HEK293 (cell line): ENCODE results near the gene GPR146.

Source experiments
- CTCF ChIA-PET: fragments of 350-600 bp; formaldehyde crosslinking; extraction: SDS; loops from one replicate; lab custom pipeline; 2021; ENCODE audit warnings: antibody characterized with exemption; lab: Yijun Ruan, JAX
- POLR2A ChIA-PET: fragments of 300-600 bp; formaldehyde crosslinking; extraction: SDS; loops from one replicate; lab custom pipeline; 2020; ENCODE audit warnings: antibody characterized with exemption, inconsistent platforms; lab: Yijun Ruan, JAX
- H3K27ac ChIP-seq: fragments of 200-500 bp; sonication (Bioruptor generic); 2 replicates; pipeline ENCODE4 v1.5.1; 2014; ENCODE audit warnings: low read depth, low read length, control low read depth, inconsistent platforms; ENCODE audit errors: extremely low read depth
- H3K36me3 ChIP-seq, 2 experiments: fragments of 200-500 bp in 1 of 2; sonication (Bioruptor generic) in 1 of 2; 1 replicate in 1 of 2; 2 replicates in 1 of 2; pipeline ENCODE4 v1.5.1; 2014 to 2017; ENCODE audit warnings: inconsistent platforms in 2 of 2, low read length in 2 of 2; ENCODE audit not compliant: control insufficient read depth in 2 of 2, insufficient read depth in 1 of 2
- H3K4me1 ChIP-seq: fragments of 200-500 bp; sonication (Bioruptor generic); 2 replicates; pipeline ENCODE4 v1.5.1; 2014; ENCODE audit warnings: mild to moderate bottlenecking, low read length, inconsistent platforms; ENCODE audit not compliant: control insufficient read depth, insufficient read depth
- H3K4me3 ChIP-seq: 2 replicates; pipeline ENCODE4 v1.5.1; 2011; ENCODE audit warnings: low read depth, mild to moderate bottlenecking, control low read depth, low read length, moderate library complexity
- H3K9me3 ChIP-seq: fragments of 200-500 bp; sonication (Bioruptor generic); 2 replicates; pipeline ENCODE4 v1.5.1; 2014; ENCODE audit warnings: low read depth, low read length, inconsistent platforms; ENCODE audit not compliant: control insufficient read depth, insufficient read depth
- BCL11B ChIP-seq: fragments of 450-650 bp; formaldehyde crosslinking; IDR thresholded peaks from 2 replicates; pipeline ENCODE4 v1.5.1; 2016; ENCODE audit warnings: low read depth, missing biosample characterization, missing genetic modification characterization
- HOXC10 ChIP-seq: sonication (generic); formaldehyde crosslinking; IDR thresholded peaks from 2 replicates; pipeline ENCODE4 v1.8.1; 2023; ENCODE audit warnings: mild to moderate bottlenecking, missing genetic modification reagents
- KLF16 ChIP-seq: fragments of 450-650 bp; formaldehyde crosslinking; IDR thresholded peaks from 2 replicates; pipeline ENCODE4 v1.5.1; 2017; ENCODE audit warnings: missing biosample characterization, missing genetic modification characterization
- MEIS1 ChIP-seq: sonication (generic); formaldehyde crosslinking; IDR thresholded peaks from 2 replicates; pipeline ENCODE4 v1.8.1; 2022; ENCODE audit warnings: missing genetic modification reagents, mild to moderate bottlenecking, borderline replicate concordance
- MZF1 ChIP-seq: fragments of 450-650 bp; formaldehyde crosslinking; IDR thresholded peaks from 2 replicates; pipeline ENCODE4 v1.5.1; 2017; ENCODE audit warnings: missing biosample characterization, missing genetic modification characterization, borderline replicate concordance
- PRDM1 ChIP-seq: fragments of 450-650 bp; formaldehyde crosslinking; IDR thresholded peaks from 2 replicates; pipeline ENCODE4; 2016; ENCODE audit warnings: missing biosample characterization, missing genetic modification characterization
- PRDM2 ChIP-seq: fragments of 450-650 bp; formaldehyde crosslinking; IDR thresholded peaks from 2 replicates; pipeline ENCODE4 v1.5.1; 2016; ENCODE audit warnings: missing biosample characterization, missing genetic modification characterization, borderline replicate concordance
- RBAK ChIP-seq: fragments of 450-650 bp; formaldehyde crosslinking; IDR thresholded peaks from 2 replicates; pipeline ENCODE4 v1.5.1; 2016; ENCODE audit warnings: missing biosample characterization, missing genetic modification characterization
- SCRT2 ChIP-seq: fragments of 450-650 bp; formaldehyde crosslinking; IDR thresholded peaks from 2 replicates; pipeline ENCODE4 v1.5.1; 2016; ENCODE audit warnings: missing biosample characterization, missing genetic modification characterization
- WT1 ChIP-seq: fragments of 450-650 bp; formaldehyde crosslinking; IDR thresholded peaks from 2 replicates; pipeline ENCODE4 v1.5.1; 2016; ENCODE audit warnings: missing biosample characterization, missing genetic modification characterization
- YY1 ChIP-seq: fragments of 450-650 bp; formaldehyde crosslinking; IDR thresholded peaks from 2 replicates; pipeline ENCODE4 v1.5.1; 2018; ENCODE audit warnings: missing biosample characterization, missing genetic modification characterization
- ZBTB10 ChIP-seq: fragments of 450-650 bp; formaldehyde crosslinking; IDR thresholded peaks from 2 replicates; pipeline ENCODE4 v1.5.1; 2016; ENCODE audit warnings: missing biosample characterization, missing genetic modification characterization
- ZBTB20 ChIP-seq: fragments of 450-650 bp; formaldehyde crosslinking; IDR thresholded peaks from 2 replicates; pipeline ENCODE4 v1.5.1; 2016; ENCODE audit warnings: missing biosample characterization, missing genetic modification characterization
- ZNF146 ChIP-seq: fragments of 450-650 bp; formaldehyde crosslinking; IDR thresholded peaks from 2 replicates; pipeline ENCODE4 v1.5.1; 2016; ENCODE audit warnings: missing biosample characterization, missing genetic modification characterization
- ZNF184 ChIP-seq: fragments of 450-650 bp; IDR thresholded peaks from 2 replicates; pipeline ENCODE4 v1.5.1; 2018; ENCODE audit warnings: missing biosample characterization, mild to moderate bottlenecking, missing genetic modification characterization
- ZNF266 ChIP-seq: fragments of 450-650 bp; formaldehyde crosslinking; IDR thresholded peaks from 2 replicates; pipeline ENCODE4 v1.5.1; 2016; ENCODE audit warnings: missing biosample characterization, missing genetic modification characterization, low read depth
- ZNF324 ChIP-seq: fragments of 450-650 bp; formaldehyde crosslinking; IDR thresholded peaks from 2 replicates; pipeline ENCODE4 v1.5.1; 2016; ENCODE audit warnings: missing biosample characterization, missing genetic modification characterization
- ZNF48 ChIP-seq: fragments of 450-650 bp; formaldehyde crosslinking; IDR thresholded peaks from 2 replicates; pipeline ENCODE4 v1.5.1; 2016; ENCODE audit warnings: missing biosample characterization, missing genetic modification characterization
- ZNF529 ChIP-seq: fragments of 450-650 bp; formaldehyde crosslinking; IDR thresholded peaks from 2 replicates; pipeline ENCODE4 v1.5.1; 2017; ENCODE audit warnings: missing genetic modification characterization, missing biosample characterization; ENCODE audit not compliant: insufficient replicate concordance
- ZNF560 ChIP-seq: fragments of 450-650 bp; formaldehyde crosslinking; IDR thresholded peaks from 2 replicates; pipeline ENCODE4 v1.5.1; 2017; ENCODE audit warnings: missing biosample characterization, missing genetic modification characterization, borderline replicate concordance
- ZNF596 ChIP-seq: fragments of 450-650 bp; IDR thresholded peaks from 2 replicates; pipeline ENCODE4 v1.5.0; 2018; ENCODE audit warnings: missing biosample characterization, mild to moderate bottlenecking, missing genetic modification characterization, moderate library complexity
- ZNF658 ChIP-seq: fragments of 450-650 bp; formaldehyde crosslinking; IDR thresholded peaks from 2 replicates; pipeline ENCODE4; 2016; ENCODE audit warnings: missing biosample characterization, missing genetic modification characterization
- ZNF76 ChIP-seq: fragments of 450-650 bp; formaldehyde crosslinking; IDR thresholded peaks from 2 replicates; pipeline ENCODE4; 2016; ENCODE audit warnings: low read depth, missing biosample characterization, missing genetic modification characterization, borderline replicate concordance
- TF ChIP-seq, protein P1 (sequence below): fragments of 450-650 bp; formaldehyde crosslinking; IDR thresholded peaks from 2 replicates; pipeline ENCODE4 v1.5.1; 2016; ENCODE audit warnings: missing biosample characterization, missing genetic modification characterization

GPR146 gene

DNA sequence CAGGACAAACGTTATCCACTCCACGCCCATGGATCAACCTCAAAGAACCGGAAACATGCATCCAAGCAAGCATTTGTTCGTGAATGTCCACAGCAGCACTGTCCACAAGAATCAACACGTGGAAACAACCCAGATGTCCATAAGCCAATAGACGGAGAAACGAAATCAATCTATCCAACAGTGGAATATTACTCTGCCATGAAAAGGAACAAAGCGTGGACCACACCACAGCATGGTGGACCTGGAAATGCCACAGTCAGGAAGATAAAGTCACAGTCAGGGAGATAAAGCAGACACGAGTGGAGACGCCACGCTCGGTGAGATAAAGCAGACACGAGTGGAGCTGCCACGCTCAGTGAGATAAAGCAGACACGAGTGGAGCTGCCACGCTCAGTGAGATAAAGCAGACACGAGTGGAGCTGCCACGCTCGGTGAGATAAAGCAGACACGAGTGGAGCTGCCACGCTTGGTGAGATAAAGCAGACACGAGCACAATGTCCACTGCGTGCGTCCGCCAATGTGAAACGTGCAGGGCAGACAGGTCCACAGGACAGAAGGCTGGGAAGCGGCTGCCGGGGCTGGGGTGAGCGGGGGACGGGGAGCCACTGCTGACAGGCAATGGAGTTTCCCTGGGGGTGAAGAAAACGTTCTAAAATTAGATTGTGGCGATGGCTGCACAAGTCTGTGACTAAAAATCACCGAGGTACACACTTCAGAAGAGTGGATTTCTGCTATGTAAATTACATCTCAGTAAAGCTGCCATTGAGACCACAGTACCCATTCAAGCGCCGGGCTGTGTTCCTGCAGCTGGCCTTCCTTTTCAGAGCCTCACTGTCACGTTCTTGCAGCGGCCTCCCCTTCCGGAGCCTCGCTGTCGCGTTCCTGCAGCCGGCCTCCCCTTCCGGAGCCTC, 54.2 kb downstream of the GPR146 start:
- Histone ChIP-seq H3K4me3 (no peak overlapping the region), H3K36me3 (peaks cover 0 to 5% of the 10 kb centered on the region in 2 experiments; a peak in 1 of 3 replicates), H3K27ac (no peak overlapping the region), H3K4me1 (no peaks in the 10 kb centered on the region; the same call in 1 of the 2 replicates), H3K9me3 (no peaks in the 10 kb centered on the region)
- ChIA-PET CTCF (no interaction called here), POLR2A (no interaction called here)
- peak; percentile 96 for TF ChIP-seq ZNF146
- no peak for TF ChIP-seq RBAK (tag by site-specific recombination)
- no peak for TF ChIP-seq ZBTB20 (tag by site-specific recombination)

DNA sequence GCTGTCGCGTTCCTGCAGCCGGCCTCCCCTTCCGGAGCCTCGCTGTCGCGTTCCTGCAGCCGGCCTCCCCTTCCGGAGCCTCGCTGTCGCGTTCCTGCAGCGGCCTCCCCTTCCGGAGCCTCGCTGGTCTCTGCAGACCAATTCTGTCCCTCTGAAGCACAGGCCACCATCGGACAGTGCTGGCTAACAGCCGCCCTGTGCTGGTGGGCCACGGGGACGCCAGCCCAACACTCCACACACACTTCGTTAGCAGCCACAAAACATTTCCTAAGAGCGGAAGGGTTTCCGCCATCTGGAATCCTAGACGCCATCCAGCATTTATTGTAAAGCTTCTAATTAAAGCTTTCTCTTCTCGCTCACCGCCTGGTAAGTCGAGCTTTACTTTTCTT, 54.8 kb downstream of the GPR146 start:
- POLR2A ChIA-PET, result no interaction called here

DNA sequence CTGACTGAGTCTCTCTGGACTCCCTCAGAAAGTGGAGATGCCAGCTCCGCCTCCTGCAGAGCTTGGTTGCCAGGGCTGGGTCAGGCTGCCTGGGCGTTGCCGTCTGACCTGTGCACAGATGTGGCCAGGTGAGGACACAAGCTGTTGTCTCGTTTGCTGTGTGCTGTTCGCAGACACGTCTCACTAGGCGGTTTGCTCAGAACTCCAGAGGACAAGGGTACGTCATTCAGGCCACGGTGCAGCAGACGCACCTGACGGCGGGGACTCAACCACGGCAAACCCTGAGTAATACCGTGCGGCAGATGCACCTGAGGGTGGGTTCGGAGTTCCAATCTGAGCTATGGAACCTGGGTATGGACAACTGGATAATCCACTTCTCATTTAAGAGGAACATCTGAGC, 55.3 kb downstream of the GPR146 start:
- no peaks in the 10 kb centered on the region; the same call in 1 of the 2 replicates for H3K4me1 ChIP-seq
- ChIA-PET CTCF (interaction anchor here (0.5 to 1.9 kb wide), 4 partner anchors 12 to 357 kb away, joined by 3 to 6 read pairs (median 4); partner anchors contain the start of gene GPER1), POLR2A (no interaction called here)
- H3K4me3 ChIP-seq, result no peak overlapping the region
- peaks cover 0 to 5% of the 10 kb centered on the region in 2 experiments; a peak in 1 of 3 replicates for H3K36me3 ChIP-seq
- no peaks in the 10 kb centered on the region for H3K9me3 ChIP-seq
- H3K27ac ChIP-seq, result no peak overlapping the region
- TF ChIP-seq MEIS1 (no peak), ZBTB10 (tag by site-specific recombination) (no peak), ZNF184 (tag by site-specific recombination) (no peak), ZNF596 (tag by site-specific recombination) (no peak), ZNF76 (tag by site-specific recombination) (no peak), WT1 (tag by site-specific recombination) (no peak), PRDM1 (tag by site-specific recombination) (no peak), PRDM2 (tag by site-specific recombination) (no peak), ZNF266 (tag by site-specific recombination) (no peak), BCL11B (no peak), ZNF529 (tag by site-specific recombination) (no peak)

More for the DNA sequence above, 54.8 kb downstream of the GPR146 start:
- H3K9me3 ChIP-seq, result no peaks in the 10 kb centered on the region
- no peak for TF ChIP-seq ZNF658 (tag by site-specific recombination)
- no peak for TF ChIP-seq HOXC10 (CRISPR knock-in tag)
- no peak for TF ChIP-seq ZNF324 (tag by site-specific recombination)
- TF ChIP-seq ZNF529 (tag by site-specific recombination), result no peak
- TF ChIP-seq, protein P1, sequence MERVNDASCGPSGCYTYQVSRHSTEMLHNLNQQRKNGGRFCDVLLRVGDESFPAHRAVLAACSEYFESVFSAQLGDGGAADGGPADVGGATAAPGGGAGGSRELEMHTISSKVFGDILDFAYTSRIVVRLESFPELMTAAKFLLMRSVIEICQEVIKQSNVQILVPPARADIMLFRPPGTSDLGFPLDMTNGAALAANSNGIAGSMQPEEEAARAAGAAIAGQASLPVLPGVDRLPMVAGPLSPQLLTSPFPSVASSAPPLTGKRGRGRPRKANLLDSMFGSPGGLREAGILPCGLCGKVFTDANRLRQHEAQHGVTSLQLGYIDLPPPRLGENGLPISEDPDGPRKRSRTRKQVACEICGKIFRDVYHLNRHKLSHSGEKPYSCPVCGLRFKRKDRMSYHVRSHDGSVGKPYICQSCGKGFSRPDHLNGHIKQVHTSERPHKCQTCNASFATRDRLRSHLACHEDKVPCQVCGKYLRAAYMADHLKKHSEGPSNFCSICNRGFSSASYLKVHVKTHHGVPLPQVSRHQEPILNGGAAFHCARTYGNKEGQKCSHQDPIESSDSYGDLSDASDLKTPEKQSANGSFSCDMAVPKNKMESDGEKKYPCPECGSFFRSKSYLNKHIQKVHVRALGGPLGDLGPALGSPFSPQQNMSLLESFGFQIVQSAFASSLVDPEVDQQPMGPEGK, result no peak
- TF ChIP-seq MZF1 (tag by site-specific recombination), result no peak
- no peak for TF ChIP-seq ZNF560 (tag by site-specific recombination)
- no peak for TF ChIP-seq KLF16 (tag by site-specific recombination)
- no peak for TF ChIP-seq SCRT2 (tag by site-specific recombination)
- TF ChIP-seq ZNF48 (tag by site-specific recombination), result no peak
- TF ChIP-seq YY1 (tag by site-specific recombination), result no peak
- H3K4me1 ChIP-seq, result no peaks in the 10 kb centered on the region; the same call in 1 of the 2 replicates
- no peak overlapping the region for H3K27ac ChIP-seq
- H3K36me3 ChIP-seq, result peaks cover 0 to 5% of the 10 kb centered on the region in 2 experiments; a peak in 1 of 3 replicates
- H3K4me3 ChIP-seq, result no peak overlapping the region
- CTCF ChIA-PET, result interaction anchor here (0.5 to 1.9 kb wide), 3 partner anchors 12 to 357 kb away, joined by 3 to 6 read pairs (median 4); partner anchors contain the start of gene GPER1
